ENCODE data around the gene RPL19.

Gene RPL19

GRCh38 chr17:39200070-39200879 is at the start of gene RPL19:
Gene RPL19 (plus strand): TSS chr17:39200283. CDS start chr17:39200345, 62 bp downstream.
- Histone ChIP-seq H3K27me3 (ENCODE audit: control insufficient read depth, insufficient read depth, low read length) (no peaks in the 10 kb centered on the region), H3K36me3 (ENCODE audit: control insufficient read depth, insufficient read depth, low read length) (no peaks in the 10 kb centered on the region), H3K9ac (peak within 1 kb of the TSS; percentile 90), H3K4me3 (ENCODE audit: low read depth, low read length) (peak within 1 kb of the TSS; percentile 89), H3K27ac (peak within 1 kb of the TSS; percentile 98), H3K4me2 (ENCODE audit: low read length) (peak within 1 kb of the TSS; percentile 91), H3K9me3 (ENCODE audit: control insufficient read depth, low read length) (no peaks in the 10 kb centered on the region), H3K79me2 (peaks cover 11% of the 10 kb centered on the region), H3K4me1 (peaks cover 19% of the 10 kb centered on the region), H2AFZ (peak within 1 kb of the TSS; percentile 89)
- TF ChIP-seq CTCF (IDR thresholded peaks at IDR 0.05) = no peak

- no peaks in the 10 kb centered on the region for H3K9me3 ChIP-seq (ENCODE audit: control insufficient read depth, low read length)
- no peak overlapping the region for H3K27ac ChIP-seq
- H3K9ac ChIP-seq = no peak overlapping the region
- peak overlapping the region; percentile 75 for H3K4me2 ChIP-seq (ENCODE audit: low read length)
- H3K4me3 ChIP-seq (ENCODE audit: low read depth, low read length) = peak overlapping the region; percentile 50
- H2AFZ ChIP-seq = peak overlapping the region; percentile 80
- no peaks in the 10 kb centered on the region for H3K27me3 ChIP-seq (ENCODE audit: control insufficient read depth, insufficient read depth, low read length)
- TF ChIP-seq CTCF (IDR thresholded peaks at IDR 0.05) = no peak
- H3K79me2 ChIP-seq = peaks cover 2% of the 10 kb centered on the region
- H3K4me1 ChIP-seq = peaks cover 8% of the 10 kb centered on the region
- no peaks in the 10 kb centered on the region for H3K36me3 ChIP-seq (ENCODE audit: control insufficient read depth, insufficient read depth, low read length)
These were observed 49.3 kb upstream of the RPL19 start for GRCh38 chr17:39150795-39151149.

- Histone ChIP-seq H3K4me2 (ENCODE audit: low read length) (peak within 1 kb of the TSS; percentile 95), H3K27me3 (ENCODE audit: control insufficient read depth, insufficient read depth, low read length) (no peaks in the 10 kb centered on the region), H3K36me3 (ENCODE audit: control insufficient read depth, insufficient read depth, low read length) (no peaks in the 10 kb centered on the region), H3K9ac (peak within 1 kb of the TSS; percentile 53), H3K4me3 (ENCODE audit: low read depth, low read length) (peak within 1 kb of the TSS; percentile 93), H3K27ac (peak within 1 kb of the TSS; percentile 88), H3K4me1 (peaks cover 8% of the 10 kb centered on the region), H2AFZ (peak within 1 kb of the TSS; percentile 85), H3K9me3 (ENCODE audit: control insufficient read depth, low read length) (no peaks in the 10 kb centered on the region), H3K79me2 (peaks cover 2% of the 10 kb centered on the region)
- no peak for TF ChIP-seq CTCF (IDR thresholded peaks at IDR 0.05)
These were observed 48.7 kb upstream of the RPL19 start, which contains the start of gene PLXDC1 for GRCh38 chr17:39151150-39151942. Gene PLXDC1 (minus strand): TSS chr17:39151637. CDS start chr17:39151437, 200 bp downstream.

- Histone ChIP-seq H2AFZ (peak overlapping the region; percentile 85), H3K9me3 (ENCODE audit: control insufficient read depth, low read length) (no peaks in the 10 kb centered on the region), H3K27ac (peak overlapping the region; percentile 88), H3K9ac (peak overlapping the region; percentile 5), H3K4me2 (ENCODE audit: low read length) (peak overlapping the region; percentile 95), H3K79me2 (peaks cover 2% of the 10 kb centered on the region), H3K27me3 (ENCODE audit: control insufficient read depth, insufficient read depth, low read length) (no peaks in the 10 kb centered on the region), H3K4me3 (ENCODE audit: low read depth, low read length) (peak overlapping the region; percentile 93), H3K36me3 (ENCODE audit: control insufficient read depth, insufficient read depth, low read length) (no peaks in the 10 kb centered on the region), H3K4me1 (peaks cover 8% of the 10 kb centered on the region)
- no peak for TF ChIP-seq CTCF (IDR thresholded peaks at IDR 0.05)
These were observed 47.9 kb upstream of the RPL19 start for GRCh38 chr17:39151943-39152818.
